GM12892 (cell line): ENCODE data around the gene SLC27A5.
"Not testable (repeated sequence)": the region's sequence is repeated elsewhere in the genome, so short reads cannot be mapped to it uniquely, and the experiment has no call there.

Experiments
- POLR2A ChIP-seq: IDR thresholded peaks from 2 replicates; pipeline ENCODE4 v1.6.1; 2011; ENCODE audit warnings: low read depth, low read length, control low read depth
- POLR2AphosphoS5 ChIP-seq: IDR thresholded peaks from 2 replicates; pipeline ENCODE4 v1.6.1; 2011; ENCODE audit warnings: low read depth, low read length, control low read depth
- TAF1 ChIP-seq: IDR thresholded peaks from 2 replicates; pipeline ENCODE4 v1.6.1; 2011; ENCODE audit warnings: low read depth, mild to moderate bottlenecking, control low read depth, low read length, borderline replicate concordance

GRCh38 chr19:58539169-58539559, 27.4 kb upstream of the SLC27A5 start:
- not testable (repeated sequence) for TF ChIP-seq POLR2AphosphoS5, POLR2A, TAF1
